T-helper 1 cell (primary cell): Measurements from ENCODE around the gene MBNL1.

Experiments
- DNase-seq, 5 donors: peaks; one replicate each; pipeline ENCODE4 v3.0.0-alpha.2; 2012 to 2020

Gene MBNL1

GRCh38 chr3:152499791-152500385, 231.2 kb downstream of the MBNL1 start:
- peak in 1 of 5 donors; percentile 20 for DNase-seq

GRCh38 chr3:152505926-152506325, 237.2 kb downstream of the MBNL1 start:
- peak in 1 of 5 donors; percentile 68 for DNase-seq

- peak in 1 of 5 donors; percentile 6 for DNase-seq
Observed at GRCh38 chr3:152508705-152509104, 240.0 kb downstream of the MBNL1 start.

- DNase-seq = no peak
Observed at GRCh38 chr3:152511904-152512303, 243.2 kb downstream of the MBNL1 start.

- DNase-seq = no peak
Observed at GRCh38 chr3:152513301-152513960, 244.7 kb downstream of the MBNL1 start.
